Aorta (tissue), 5 donors: ENCODE data around the gene ATP6V1G2. TPM values are rescaled to one million over a fixed set of nuclear protein-coding genes. Genes with fewer than 3 reads are reported as not detected.
A peak's percentile ranks its signal among the peaks of the same experiment; 100 is the strongest.

ENCODE experiments used
- ATAC-seq: fragments of 200-7000 bp; cut with Tn5 transposase; one replicate; pipeline ENCODE4 v1.9.1; 2022; ENCODE audit warnings: moderate library complexity; ENCODE audit not compliant: low FRiP score
- DNase-seq, 2 donors: peaks; one replicate each; pipeline ENCODE4 v3.0.0-alpha.2; 2020
- H3K27ac ChIP-seq, 2 donors: one replicate each; pipeline ENCODE4 v1.5.1; 2013; ENCODE audit warnings: low read length in 2 of 2, mild to moderate bottlenecking in 2 of 2, moderate library complexity in 2 of 2, control low read depth in 1 of 2, inconsistent platforms in 1 of 2, low read depth in 1 of 2
- H3K27me3 ChIP-seq, 2 donors: one replicate each; pipeline ENCODE4 v1.6.1; 2013; ENCODE audit warnings: control low read depth in 1 of 2, low read length in 1 of 2, mild to moderate bottlenecking in 1 of 2, moderate library complexity in 1 of 2; ENCODE audit not compliant: insufficient read depth in 2 of 2, control insufficient read depth in 1 of 2
- H3K36me3 ChIP-seq, 2 donors: one replicate each; pipeline ENCODE4 v1.6.1; 2013; ENCODE audit warnings: control low read depth in 1 of 2, low read length in 1 of 2, mild to moderate bottlenecking in 1 of 2; ENCODE audit not compliant: insufficient read depth in 2 of 2, control insufficient read depth in 1 of 2
- H3K4me1 ChIP-seq, 2 donors: one replicate each; pipeline ENCODE4 v1.6.1; 2013; ENCODE audit warnings: low read length in 2 of 2, control low read depth in 1 of 2, mild to moderate bottlenecking in 1 of 2, moderate library complexity in 1 of 2; ENCODE audit not compliant: insufficient read depth in 2 of 2, control insufficient read depth in 1 of 2
- H3K4me3 ChIP-seq, 2 donors: one replicate each; pipeline ENCODE4 v1.5.1; 2013; ENCODE audit warnings: low read length in 2 of 2, control low read depth in 1 of 2, mild to moderate bottlenecking in 1 of 2
- H3K9me3 ChIP-seq: one replicate; pipeline ENCODE4 v1.6.1; 2013; ENCODE audit warnings: mild to moderate bottlenecking, low read length; ENCODE audit not compliant: control insufficient read depth
- WGBS, 2 donors: extraction: QIAGEN DNeasy Blood & Tissue Kit; methylation state at CpG; one replicate each; pipeline ENCODE4 v1.1.7; 2013; 5-methylcytosine and 5-hydroxymethylcytosine counted together
- intact Hi-C, 2 donors: fragments of 100-400 bp; cut with DNase I; formaldehyde crosslinking; loops; one replicate each; pipeline versions ENCODE4 v1.14.2 to v1.15.0; 2022
- polyA plus RNA-seq, 2 donors: library from polyadenylated mRNA; stranded (reverse); fragments of 200-250 nt; gene quantifications; one replicate each; pipeline ENCODE4 v1.2.3, GENCODE V29; 2013
- total RNA-seq, 2 donors: library from RNA; stranded (reverse); fragmentation: NEBNext Ultra II Directional; extraction: Animal tissue kit (Norgen Biotek cat#: 25700); gene quantifications; one replicate each; pipeline ENCODE4 v1.2.1, GENCODE V29; 2021
- donor health status: healthy with polysubstance abuse.
- donor health status: Bipolar disorder and iron deficiency.
- donor health status: DM: no; HTN: no; CAD: no.
- donor health status: DM: no; HTN: no; CAD: no.
- donor health status: DM: yes; HTN: yes; CAD: no.

Gene ATP6V1G2
- total and polyA plus RNA-seq, 4 donors = 1.3 to 1.8 (median 1.5) TPM

DNA sequence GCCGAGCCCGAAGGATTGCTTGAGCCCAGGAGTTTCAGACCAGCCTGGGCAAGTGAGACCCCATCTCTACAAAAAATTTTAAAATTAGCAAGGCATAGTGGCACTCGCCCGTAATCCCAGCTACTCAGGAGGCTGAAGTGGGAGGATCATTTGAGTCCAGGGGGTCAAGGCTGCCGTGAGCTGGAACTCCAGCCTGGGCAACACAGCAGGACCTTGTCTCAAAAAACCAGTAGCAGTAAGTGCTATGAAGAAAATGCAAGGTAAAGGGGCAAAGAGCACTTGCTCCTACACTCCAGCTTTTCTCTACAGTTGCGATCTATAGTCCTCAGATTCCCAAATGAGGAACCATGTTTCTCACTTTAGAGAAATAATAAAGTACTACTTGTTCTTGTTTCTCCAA is 2.8 kb downstream of the ATP6V1G2 start:
- WGBS, 2 donors = 89 to 90% methylated on average over 6 of the region's 6 CpGs
- no peak overlapping the region for H3K27ac ChIP-seq
- no peaks in the 10 kb centered on the region for H3K27me3 ChIP-seq
- ATAC-seq = no peak
- no peak for DNase-seq
- H3K4me3 ChIP-seq = no peak overlapping the region
- H3K4me1 ChIP-seq = peaks cover 3% of the 10 kb centered on the region in 2 donors
- intact Hi-C loops = loop anchor here in 1 of 2 donors (5.0 kb wide), 2 partner anchors 51 to 634 kb away; partner anchors contain the start of genes AGPAT1 and RNF5
- H3K36me3 ChIP-seq = peaks cover 2 to 7% of the 10 kb centered on the region in 2 donors
- H3K9me3 ChIP-seq = no peaks in the 10 kb centered on the region

DNA sequence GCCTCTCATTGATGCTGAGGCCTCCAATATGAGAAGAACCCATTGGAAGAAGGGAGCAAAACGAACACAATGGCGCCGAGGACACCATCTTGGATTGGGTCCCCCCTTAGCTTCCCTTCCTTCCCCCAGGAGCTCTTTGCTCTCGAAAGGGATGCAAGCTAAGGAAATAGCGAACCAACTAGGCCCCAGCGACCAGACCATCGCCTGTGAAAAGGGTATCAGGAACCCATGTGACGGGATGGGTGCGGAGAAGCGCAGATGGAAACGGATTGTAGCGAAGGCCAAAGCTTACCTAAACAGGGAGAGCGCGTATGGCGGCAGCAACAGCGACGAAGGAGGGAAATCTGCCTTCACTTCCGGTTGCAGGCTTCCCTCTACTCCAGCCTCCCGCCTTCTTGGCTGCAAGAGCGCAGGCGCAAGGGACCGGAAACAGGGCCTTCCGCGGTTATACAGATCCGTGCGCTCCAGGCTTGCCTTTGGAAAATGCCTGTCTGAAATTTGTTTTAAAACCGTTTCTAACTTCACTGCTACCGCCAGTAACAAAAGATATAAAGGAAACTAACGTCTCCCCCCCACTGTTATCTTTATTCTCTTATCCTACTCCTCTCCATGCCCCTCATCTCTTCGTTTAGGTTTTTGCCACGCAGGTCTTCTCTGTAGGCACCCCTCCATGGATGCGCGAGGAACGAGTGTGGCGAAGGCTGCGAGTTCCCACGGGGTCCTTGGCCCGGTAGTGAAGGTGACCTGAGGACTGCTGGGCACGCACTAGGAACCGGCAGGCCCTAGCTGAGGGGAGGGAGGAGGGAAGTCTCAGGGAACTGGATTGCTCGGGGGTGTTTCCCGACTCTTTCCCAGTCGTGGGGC is 4.5 kb downstream of the ATP6V1G2 start, which contains the start of gene DDX39B:
Gene DDX39B, minus strand, starts transcription at position 346 of the 864 bp plus-strand sequence. CDS start 1,471 bp downstream, outside the sequence.
- Histone ChIP-seq H3K27ac (peak within 1 kb of the TSS; percentile 47 to 94), H3K36me3 (peaks cover 5 to 10% of the 10 kb centered on the region in 2 donors), H3K27me3 (no peaks in the 10 kb centered on the region), H3K4me3 (peak within 1 kb of the TSS; percentile 77 to 78), H3K9me3 (no peaks in the 10 kb centered on the region), H3K4me1 (peaks cover 3% of the 10 kb centered on the region in 2 donors)
- intact Hi-C loops = loop anchor here in 1 of 2 donors (5.0 kb wide), 2 partner anchors 50 to 635 kb away; partner anchors contain the start of genes AGPAT1 and RNF5
- ATAC-seq = peak; percentile 97
- WGBS, 2 donors = 0% methylated on average over 39 to 43 of the region's 43 CpGs
- peak; percentile 97 for DNase-seq

DNA sequence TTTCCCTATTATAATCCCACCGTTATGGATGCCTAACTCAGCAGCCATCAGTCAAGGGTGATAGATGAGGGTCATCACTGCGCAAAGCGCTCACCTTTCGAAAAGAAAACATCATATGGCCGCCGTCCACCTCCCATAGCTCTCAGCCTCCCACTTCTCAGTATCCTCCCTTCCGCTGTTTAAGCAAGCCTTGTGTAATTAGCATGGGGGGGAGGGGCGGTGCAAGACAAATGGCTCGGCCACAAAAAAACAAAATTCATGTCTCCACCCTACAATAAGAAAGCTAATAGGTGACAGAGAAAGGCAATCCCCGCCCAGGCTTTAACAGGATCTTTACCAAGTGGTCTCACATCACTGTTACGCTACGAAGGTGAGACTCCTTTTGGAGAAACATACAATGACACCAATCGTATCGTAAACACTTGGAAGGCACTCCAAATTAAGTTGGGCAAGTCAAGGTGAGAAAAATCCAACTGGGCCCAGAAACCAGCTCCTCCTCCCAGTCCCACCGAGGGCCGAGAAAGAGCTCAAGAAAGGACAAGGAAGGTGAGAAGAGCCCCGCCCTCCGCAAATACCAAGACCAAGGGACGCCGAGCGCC is 5.2 kb downstream of the ATP6V1G2 start:
- DNase-seq (peak in 1 of 2 donors; percentile 84), ATAC-seq (no peak)
- H3K27me3 ChIP-seq = no peaks in the 10 kb centered on the region
- H3K4me3 ChIP-seq = peak overlapping the region; percentile 77 to 78
- intact Hi-C loops = loop anchor here in 1 of 2 donors (5.0 kb wide), 2 partner anchors 49 to 636 kb away; partner anchors contain the start of genes AGPAT1 and RNF5
- 0% methylated on average over 21 of the region's 21 CpGs for WGBS, 2 donors
- H3K36me3 ChIP-seq = peaks cover 5 to 14% of the 10 kb centered on the region in 2 donors
- H3K9me3 ChIP-seq = no peaks in the 10 kb centered on the region
- H3K27ac ChIP-seq = peak overlapping the region in 1 of 2 donors; percentile 94
- peaks cover 3% of the 10 kb centered on the region in 2 donors for H3K4me1 ChIP-seq

DNA sequence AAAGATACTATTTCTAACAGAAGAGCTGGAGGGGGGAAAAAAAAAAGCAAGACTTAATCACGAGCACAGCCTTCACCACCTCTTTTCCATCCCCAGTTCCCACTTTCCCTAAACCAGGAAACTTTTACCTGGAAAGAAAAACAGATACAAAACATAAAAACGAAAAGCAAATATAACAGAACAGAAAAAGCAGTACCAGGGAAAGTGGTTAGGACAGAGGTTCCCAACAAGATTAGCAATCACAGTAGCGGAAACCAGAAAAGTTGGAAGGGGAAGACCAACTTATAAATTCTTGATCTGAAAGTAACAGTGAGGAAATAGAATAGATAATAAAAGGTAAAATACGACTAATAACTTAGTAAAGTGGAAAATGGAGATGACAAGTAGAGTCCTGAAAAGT is 5.8 kb downstream of the ATP6V1G2 start:
- Histone ChIP-seq H3K27ac (no peak overlapping the region), H3K9me3 (no peaks in the 10 kb centered on the region), H3K27me3 (no peaks in the 10 kb centered on the region), H3K36me3 (peaks cover 5 to 19% of the 10 kb centered on the region in 2 donors), H3K4me3 (peak overlapping the region; percentile 77 to 78), H3K4me1 (peaks cover 3% of the 10 kb centered on the region in 2 donors)
- intact Hi-C loops = loop anchor here in 1 of 2 donors (5.0 kb wide), 2 partner anchors 48 to 637 kb away; partner anchors contain the start of genes AGPAT1 and RNF5
- ATAC-seq (no peak), DNase-seq (no peak)
- WGBS, 2 donors = 10 to 12% methylated on average over 4 of the region's 4 CpGs

DNA sequence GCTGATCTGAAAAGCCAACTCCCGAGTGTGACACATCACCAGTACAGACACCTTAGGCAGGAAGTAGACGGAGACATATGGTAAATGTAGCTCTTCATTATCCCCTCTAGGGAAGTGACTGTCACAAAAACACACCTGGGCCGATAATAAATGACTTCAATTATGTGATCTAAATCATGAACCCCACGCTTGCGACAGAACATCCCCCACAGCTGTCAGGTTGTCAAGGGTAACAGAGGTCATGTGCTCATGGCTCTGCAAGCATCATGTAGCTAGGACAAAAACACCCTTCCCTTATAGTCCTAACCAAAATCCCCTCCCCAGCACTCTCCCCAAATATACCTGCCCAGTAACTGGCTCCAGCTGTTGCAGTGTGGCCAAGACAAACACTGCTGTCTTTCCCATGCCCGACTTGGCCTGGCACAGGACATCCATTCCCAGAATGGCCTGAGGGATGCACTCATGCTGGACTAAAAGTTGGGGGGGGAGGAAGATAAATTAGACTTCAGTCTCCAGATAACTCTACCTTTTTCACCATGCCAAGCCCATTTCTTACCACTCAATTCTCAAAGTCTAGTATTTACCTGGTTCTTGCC is 7.5 kb downstream of the ATP6V1G2 start:
- intact Hi-C loops = no loop called here

DNA sequence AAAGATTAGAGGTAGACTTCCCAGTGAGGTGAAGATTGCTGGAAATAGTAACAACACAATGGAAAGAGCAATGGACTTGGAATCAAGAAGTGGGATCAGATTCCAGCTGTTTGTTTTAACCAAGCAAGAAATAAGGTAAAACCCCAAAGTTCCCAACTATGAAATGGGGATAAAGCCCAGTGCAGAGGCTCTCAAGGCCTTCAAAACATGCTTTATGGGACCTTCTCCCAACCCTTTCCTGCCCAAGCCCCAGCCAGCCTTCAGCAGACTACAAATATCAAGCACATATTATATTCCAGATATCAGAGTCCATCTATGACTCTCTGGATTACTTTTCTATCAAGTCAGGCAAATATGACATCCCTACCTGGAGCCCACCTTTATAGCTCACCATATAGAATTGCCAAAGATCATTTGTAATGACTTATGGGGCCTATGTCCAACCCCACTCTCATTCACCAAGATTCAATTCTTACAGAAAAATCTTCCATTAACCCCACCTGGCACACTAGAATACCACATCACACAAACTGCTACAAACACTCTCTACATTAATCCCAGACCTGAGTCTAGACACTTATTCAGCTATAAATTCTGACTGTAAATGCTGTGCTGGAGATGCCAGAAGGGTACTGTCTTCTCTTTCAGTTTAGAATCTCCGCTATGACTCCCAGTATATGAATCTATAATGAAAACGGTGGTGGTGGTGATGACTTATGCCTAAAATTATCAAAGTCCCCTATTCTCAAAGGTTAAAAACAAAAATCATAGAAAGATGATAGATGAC is 10.7 kb downstream of the ATP6V1G2 start:
- Histone ChIP-seq H3K27ac (no peak overlapping the region), H3K9me3 (no peaks in the 10 kb centered on the region), H3K27me3 (no peaks in the 10 kb centered on the region), H3K36me3 (peaks cover 13 to 29% of the 10 kb centered on the region in 2 donors), H3K4me1 (peaks cover 2 to 3% of the 10 kb centered on the region in 2 donors), H3K4me3 (no peak overlapping the region)
- intact Hi-C loops = no loop called here
- ATAC-seq = no peak
- WGBS, 2 donors = 34 to 39% methylated on average over 2 of the region's 2 CpGs
- no peak for DNase-seq

More for the DNA sequence above, 7.5 kb downstream of the ATP6V1G2 start:
- no peak for ATAC-seq
- DNase-seq = no peak
- no peaks in the 10 kb centered on the region for H3K27me3 ChIP-seq
- no peaks in the 10 kb centered on the region for H3K9me3 ChIP-seq
- H3K4me1 ChIP-seq = peaks cover 3% of the 10 kb centered on the region in 2 donors
- H3K36me3 ChIP-seq = peaks cover 13 to 23% of the 10 kb centered on the region in 2 donors
- H3K4me3 ChIP-seq = no peak overlapping the region
- H3K27ac ChIP-seq = no peak overlapping the region
- WGBS, 2 donors = 51 to 60% methylated on average over 6 of the region's 6 CpGs

DNA sequence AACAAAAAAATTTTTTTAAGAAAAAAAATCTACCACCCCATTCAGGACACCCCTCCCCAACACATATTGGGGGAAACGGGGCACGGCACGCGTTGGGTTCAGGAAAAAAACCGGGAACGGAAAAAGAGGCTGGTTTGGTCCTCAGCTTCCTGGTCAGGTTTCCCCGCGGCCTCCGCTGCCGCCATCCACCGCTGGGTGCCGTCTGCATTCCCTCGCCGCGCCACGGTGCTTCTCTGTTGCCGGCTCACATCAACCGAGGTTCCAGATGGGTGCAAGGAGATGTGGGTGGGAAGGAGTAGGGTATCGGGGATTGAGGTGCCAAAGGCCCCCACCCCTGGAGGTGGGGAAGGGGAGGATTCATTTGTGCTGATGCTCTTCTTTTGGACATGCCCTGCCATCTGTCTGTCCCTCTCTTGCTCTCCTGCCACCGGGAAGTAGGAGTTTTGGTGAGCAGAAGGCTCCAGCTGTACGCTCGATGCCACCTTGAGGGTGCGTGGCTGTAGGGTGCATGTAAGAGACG is 11.8 kb downstream of the ATP6V1G2 start:
- ATAC-seq (no peak), DNase-seq (no peak)
- Histone ChIP-seq H3K27ac (no peak overlapping the region), H3K27me3 (no peaks in the 10 kb centered on the region), H3K4me3 (no peak overlapping the region), H3K4me1 (peaks cover 0 to 2% of the 10 kb centered on the region in 2 donors), H3K9me3 (no peaks in the 10 kb centered on the region), H3K36me3 (peaks cover 14 to 30% of the 10 kb centered on the region in 2 donors)
- intact Hi-C loops = no loop called here
- 87 to 89% methylated on average over 24 of the region's 24 CpGs for WGBS, 2 donors
